ENCODE measurements around the gene ELMO3. TPM values are rescaled to one million over a fixed set of nuclear protein-coding genes. Genes with fewer than 3 reads are reported as not detected.

Gene ELMO3
- total and polyA plus RNA-seq, 2 of the 13 experiments (the other 11 are each of a cell fraction or from before 2014, with no cell fraction given), result 2.6 to 4.0 TPM

DNA sequence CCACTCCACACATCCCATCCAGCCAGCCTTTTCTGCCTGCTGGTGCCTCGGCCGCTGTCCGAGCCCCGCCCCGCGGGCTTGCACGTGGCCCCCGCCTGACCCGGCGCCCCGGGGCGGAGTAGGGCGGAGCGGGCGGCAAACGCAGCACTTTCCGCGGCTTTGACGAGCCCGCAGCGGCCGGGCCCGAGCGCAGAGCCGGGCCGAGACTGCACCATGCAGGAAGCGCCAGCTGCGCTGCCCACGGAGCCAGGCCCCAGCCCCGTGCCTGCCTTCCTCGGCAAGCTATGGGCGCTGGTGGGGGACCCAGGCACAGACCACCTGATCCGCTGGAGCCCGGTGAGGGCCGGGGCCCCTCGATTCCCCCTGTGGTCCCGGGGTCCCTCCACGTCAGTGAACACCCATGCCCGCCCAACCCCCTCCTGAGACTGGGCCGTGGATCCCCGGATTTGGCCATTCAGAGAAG lies 34.3 kb upstream of the ELMO3 start, which contains the start of gene HSF4 (continued):
- TF ChIP-seq, protein P1, sequence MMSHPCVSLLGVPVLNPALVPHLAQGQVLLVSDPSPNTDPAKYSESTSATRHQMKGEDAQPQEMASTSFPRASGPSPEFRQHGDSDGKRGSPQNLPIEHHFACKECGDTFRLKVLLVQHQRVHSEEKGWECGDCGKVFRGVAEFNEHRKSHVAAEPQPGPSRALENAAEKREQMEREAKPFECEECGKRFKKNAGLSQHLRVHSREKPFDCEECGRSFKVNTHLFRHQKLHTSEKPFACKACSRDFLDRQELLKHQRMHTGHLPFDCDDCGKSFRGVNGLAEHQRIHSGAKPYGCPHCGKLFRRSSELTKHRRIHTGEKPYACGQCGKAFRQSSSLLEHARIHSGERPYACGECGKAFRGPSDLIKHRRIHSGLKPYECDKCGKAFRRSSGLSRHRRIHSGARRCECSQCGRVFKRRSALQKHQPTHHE (CRISPR knock-in tag; IDR thresholded peaks at IDR 0.05; ENCODE audit: borderline replicate concordance), result 0 out of 2 replicates have a peak, but pooled peaks have one; percentile 66
- TF ChIP-seq TCF7L2 (IDR thresholded peaks at IDR 0.05; ENCODE audit: low read depth, low read length) (no peak), MBD4 (IDR thresholded peaks at IDR 0.05; ENCODE audit: borderline replicate concordance, low read length) (no peak), NFATC3 (CRISPR knock-in tag; IDR thresholded peaks at IDR 0.05) (no peak), ZBTB21 (CRISPR knock-in tag; IDR thresholded peaks at IDR 0.05) (no peak), ZNF44 (CRISPR knock-in tag; IDR thresholded peaks at IDR 0.05) (no peak), AGO1 (IDR thresholded peaks at IDR 0.05; ENCODE audit: low read depth, low read length, poor library complexity, severe bottlenecking) (peak; percentile 82), ZNF292 (CRISPR knock-in tag; IDR thresholded peaks at IDR 0.05; ENCODE audit: borderline replicate concordance, low read depth) (no peak), FOXA3 (CRISPR knock-in tag; IDR thresholded peaks at IDR 0.05) (peak; percentile 83), ZNF343 (CRISPR knock-in tag; IDR thresholded peaks at IDR 0.05) (no peak), ZNF251 (CRISPR knock-in tag; IDR thresholded peaks at IDR 0.05) (no peak), TOPORS (CRISPR knock-in tag; IDR thresholded peaks at IDR 0.05) (peak; percentile 94), ZNF543 (CRISPR knock-in tag; IDR thresholded peaks at IDR 0.05) (peak; percentile 82; the same call in 1 of the 2 replicates), SMAD1 (CRISPR knock-in tag; IDR thresholded peaks at IDR 0.05; ENCODE audit: borderline replicate concordance, low read depth) (0 out of 2 replicates have a peak, but pooled peaks have one; percentile 63), ARNT2 (CRISPR knock-in tag; IDR thresholded peaks at IDR 0.05; ENCODE audit: low read depth) (peak; percentile 94), RFX3 (CRISPR knock-in tag; IDR thresholded peaks at IDR 0.05) (no peak)
- TF ChIP-seq, protein P2, sequence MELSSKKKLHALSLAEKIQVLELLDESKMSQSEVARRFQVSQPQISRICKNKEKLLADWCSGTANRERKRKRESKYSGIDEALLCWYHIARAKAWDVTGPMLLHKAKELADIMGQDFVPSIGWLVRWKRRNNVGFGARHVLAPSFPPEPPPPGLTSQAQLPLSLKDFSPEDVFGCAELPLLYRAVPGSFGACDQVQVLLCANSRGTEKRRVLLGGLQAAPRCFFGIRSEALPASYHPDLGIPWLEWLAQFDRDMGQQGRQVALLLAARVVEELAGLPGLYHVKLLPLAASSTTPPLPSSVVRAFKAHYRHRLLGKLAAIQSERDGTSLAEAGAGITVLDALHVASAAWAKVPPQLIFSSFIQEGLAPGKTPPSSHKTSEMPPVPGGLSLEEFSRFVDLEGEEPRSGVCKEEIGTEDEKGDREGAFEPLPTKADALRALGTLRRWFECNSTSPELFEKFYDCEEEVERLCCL (CRISPR knock-in tag; IDR thresholded peaks at IDR 0.05; ENCODE audit: borderline replicate concordance), result no peak
- TF ChIP-seq, protein P3, sequence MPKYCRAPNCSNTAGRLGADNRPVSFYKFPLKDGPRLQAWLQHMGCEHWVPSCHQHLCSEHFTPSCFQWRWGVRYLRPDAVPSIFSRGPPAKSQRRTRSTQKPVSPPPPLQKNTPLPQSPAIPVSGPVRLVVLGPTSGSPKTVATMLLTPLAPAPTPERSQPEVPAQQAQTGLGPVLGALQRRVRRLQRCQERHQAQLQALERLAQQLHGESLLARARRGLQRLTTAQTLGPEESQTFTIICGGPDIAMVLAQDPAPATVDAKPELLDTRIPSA (CRISPR knock-in tag; IDR thresholded peaks at IDR 0.05; ENCODE audit: borderline replicate concordance), result peak; percentile 77
- TF ChIP-seq, protein P4, sequence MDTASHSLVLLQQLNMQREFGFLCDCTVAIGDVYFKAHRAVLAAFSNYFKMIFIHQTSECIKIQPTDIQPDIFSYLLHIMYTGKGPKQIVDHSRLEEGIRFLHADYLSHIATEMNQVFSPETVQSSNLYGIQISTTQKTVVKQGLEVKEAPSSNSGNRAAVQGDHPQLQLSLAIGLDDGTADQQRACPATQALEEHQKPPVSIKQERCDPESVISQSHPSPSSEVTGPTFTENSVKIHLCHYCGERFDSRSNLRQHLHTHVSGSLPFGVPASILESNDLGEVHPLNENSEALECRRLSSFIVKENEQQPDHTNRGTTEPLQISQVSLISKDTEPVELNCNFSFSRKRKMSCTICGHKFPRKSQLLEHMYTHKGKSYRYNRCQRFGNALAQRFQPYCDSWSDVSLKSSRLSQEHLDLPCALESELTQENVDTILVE (CRISPR knock-in tag; IDR thresholded peaks at IDR 0.05), result no peak; the same call in 1 of the 2 replicates

All from HepG2 (cell line).